NCI-H1048 (cell line): ENCODE data around the gene TMEM218.
"Not testable (repeated sequence)": the region's sequence is repeated elsewhere in the genome, so short reads cannot be mapped to it uniquely, and the experiment has no call there.

Source experiments
- DNase-seq: peaks from one replicate; lab custom pipeline; 2025; lab: John Stamatoyannopoulos, UW

TMEM218 gene

DNA sequence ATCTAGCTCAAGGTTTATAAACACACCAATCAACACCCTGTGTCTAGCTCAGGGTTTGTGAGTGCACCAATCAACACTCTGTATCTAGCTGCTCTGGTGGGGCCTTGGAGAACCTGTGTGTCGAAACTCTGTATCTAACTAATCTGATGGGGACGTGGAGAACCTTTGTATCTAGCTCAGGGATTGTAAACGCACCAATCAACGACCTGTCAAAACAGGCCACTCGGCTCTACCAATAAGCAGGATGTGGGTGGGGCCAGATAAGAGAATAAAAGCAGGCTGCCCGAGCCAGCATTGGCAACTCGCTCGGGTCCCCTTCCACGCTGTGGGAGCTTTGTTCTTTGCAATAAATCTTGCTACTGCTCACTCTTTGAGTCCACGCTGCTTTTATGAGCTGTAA lies 21.3 kb downstream of the TMEM218 start:
- not testable (repeated sequence) for DNase-seq

DNA sequence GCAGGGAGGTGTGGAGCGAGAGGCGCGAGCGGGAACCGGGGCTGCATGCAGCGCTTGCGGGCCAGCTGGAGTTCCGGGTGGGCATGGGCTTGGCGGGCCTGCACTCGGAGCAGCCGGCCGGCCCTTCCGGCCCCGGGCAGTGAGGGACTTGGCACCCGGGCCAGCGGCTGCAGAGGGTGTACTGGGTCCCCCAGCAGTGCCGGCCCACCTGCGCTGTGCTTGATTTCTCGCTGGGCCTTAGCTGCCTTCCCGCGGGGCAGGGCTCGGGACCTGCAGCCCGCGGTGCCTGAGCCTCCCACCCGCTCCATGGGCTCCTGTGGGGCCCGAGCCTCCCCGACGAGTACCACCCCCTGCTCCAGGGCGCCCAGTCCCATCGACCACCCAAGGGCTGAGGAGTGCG lies 21.9 kb downstream of the TMEM218 start:
- not testable (repeated sequence) for DNase-seq

DNA sequence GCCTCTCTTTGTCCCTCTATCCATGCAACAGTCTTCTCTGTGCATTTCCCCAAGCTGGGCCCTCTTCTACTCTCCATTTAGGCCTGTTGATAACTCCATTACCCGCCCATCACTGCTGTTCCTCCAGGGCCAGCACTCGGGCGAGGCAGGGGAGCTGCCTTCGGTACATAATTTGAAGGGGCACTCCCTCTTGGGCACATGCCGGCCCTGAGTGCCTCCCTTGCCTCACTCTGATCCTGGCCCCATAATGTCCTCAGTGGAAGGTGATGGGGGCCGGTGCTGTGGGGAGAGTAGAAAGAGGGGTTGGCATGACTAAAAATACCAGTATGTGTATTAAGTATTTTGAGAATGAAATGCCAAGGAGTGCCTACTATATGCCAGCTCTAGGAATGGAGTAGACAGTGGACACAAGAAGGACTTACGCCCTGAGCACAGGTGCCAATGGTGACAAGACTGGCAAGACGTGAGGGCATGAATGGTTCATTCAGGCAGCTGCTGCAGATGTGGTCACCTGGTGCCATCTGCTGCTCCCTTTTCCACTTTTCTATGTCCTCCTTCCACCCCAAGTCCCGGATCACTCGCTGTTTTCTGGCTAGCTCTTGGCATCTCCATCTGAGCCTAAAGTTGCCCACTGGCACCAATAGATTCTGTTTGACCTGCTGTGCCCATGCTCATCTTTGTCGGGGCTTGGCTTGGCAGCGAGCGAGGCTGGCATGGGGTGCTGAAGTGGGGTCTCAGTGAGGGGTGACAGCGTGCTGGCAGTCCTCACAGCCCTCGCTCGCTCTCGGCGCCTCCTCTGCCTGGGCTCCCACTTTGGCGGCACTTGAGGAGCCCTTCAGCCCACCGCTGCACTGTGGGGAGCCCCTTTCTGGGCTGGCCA lies 22.6 kb downstream of the TMEM218 start:
- DNase-seq = no peak

DNA sequence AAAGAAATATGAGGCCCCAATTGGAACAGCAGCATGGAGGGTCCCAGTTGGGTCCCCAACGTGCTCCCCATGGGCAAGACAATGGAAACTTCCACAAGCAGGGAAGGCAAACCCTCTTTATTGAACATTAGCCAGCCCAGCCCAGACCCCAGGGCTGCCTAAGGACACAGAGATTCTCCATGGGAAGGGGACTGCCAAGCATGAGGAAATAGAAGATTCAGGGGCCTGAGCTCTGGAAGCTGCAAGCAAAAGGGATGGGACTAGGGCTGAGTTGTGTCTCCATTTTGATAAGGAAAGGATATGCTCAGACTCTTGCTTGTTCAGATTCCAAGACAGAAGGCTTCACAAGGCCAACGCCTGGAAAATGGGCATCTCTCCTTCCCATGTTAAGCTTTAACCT lies 23.3 kb downstream of the TMEM218 start:
- no peak for DNase-seq

DNA sequence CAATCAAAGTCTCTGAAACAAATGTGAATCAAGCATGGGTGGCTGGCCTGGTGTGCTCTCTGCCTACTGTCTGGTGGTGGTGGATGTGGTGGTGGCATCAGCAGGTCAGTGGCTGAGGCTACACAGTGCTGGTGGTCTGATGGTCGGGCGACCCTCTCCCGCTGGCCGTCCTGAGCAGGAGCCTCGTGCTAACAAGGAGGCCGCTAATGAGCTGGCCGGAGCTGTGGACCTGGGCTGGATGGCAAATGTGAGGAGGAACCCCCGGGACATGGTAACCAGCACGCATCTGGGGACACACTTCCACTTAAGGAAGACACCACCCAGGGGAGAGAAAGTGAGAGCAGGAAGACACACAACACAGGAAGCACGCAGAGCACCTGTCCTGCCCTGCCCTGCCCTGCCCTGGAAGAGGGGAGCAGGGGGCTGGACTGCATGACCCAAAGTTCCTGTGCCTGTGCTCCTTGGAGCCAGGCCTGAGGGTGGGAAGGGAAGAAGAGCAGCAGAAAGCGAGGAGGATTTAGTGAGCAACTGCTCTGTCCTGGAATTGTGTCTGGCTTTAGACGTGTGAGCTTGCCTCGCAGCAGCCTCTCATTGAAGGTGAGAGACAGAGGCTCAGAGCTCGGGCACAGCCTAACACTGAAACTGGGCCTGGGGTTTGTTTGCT lies 24.7 kb downstream of the TMEM218 start:
- DNase-seq = no peak

DNA sequence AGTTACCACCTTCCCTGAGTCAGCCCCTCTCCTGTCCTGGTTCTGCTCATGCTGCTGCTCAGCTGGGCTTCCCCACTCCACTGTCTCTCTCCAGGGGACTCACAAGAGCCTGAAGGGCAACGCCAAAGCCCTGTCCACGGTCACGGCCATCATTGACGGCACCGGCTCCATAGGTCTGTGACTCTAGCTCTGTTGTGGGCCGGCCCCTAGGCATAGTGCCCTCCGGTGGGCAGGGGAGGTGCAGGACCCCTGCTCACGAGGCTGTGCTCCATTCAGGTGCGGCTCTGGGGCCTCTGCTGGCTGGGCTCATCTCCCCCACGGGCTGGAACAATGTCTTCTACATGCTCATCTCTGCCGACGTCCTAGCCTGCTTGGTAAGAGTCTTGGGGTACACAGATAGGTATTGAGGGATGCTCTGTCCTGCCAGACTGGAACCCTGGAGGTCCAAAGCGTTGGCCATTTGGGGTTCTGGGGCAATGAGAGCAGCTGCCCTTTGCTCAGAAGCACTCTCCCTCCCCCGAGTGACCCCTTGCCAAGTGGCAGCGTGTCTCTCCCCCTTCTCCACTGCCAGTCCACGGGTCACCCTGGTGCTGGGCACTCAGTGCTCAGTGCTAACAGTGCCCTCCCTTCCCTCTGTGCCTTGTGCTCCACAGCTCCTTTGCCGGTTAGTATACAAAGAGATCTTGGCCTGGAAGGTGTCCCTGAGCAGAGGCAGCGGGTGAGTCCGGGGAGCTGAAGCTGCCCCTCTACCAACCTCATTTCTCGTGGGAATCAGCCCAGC lies 25.9 kb downstream of the TMEM218 start:
- DNase-seq = no peak

DNA sequence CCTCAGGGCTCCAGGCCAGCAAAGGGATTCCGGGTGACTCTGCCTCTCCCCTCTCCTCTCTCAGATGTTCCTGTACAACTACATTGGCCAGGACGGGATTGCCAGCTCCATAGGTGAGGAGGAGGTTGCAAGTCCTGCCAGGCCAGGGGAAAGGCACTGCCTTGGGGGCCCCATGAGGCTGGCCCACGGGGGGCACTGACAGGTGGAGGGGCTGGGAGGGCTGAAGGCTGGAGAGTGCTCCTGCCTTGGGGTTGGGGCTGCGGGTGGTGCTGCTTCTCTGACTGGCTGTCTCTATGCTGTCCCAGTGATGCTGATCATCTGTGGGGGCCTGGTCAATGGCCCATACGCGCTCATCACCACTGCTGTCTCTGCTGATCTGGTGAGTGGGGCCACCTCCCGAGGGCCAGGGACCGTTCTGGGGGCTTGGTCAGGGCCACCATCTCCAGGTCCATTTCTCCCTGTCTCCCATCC lies 26.6 kb downstream of the TMEM218 start:
- no peak for DNase-seq

DNA sequence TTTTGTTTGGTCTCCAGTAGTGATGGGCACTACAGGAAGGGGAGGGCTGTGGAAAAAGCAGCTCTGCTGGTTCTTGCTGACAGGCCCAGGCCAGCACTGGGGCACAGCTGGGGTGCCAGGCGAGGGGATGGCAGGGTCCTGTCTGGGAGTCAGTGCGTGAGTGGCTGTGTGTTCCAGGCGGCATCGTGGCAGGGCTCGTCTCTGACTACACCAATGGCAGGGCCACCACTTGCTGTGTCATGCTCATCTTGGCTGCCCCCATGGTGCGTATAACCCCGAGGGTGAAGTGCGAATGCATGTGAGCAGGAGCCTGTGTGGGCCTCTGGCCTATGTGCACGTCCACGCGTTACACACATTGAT lies 27.4 kb downstream of the TMEM218 start:
- no peak for DNase-seq

DNA sequence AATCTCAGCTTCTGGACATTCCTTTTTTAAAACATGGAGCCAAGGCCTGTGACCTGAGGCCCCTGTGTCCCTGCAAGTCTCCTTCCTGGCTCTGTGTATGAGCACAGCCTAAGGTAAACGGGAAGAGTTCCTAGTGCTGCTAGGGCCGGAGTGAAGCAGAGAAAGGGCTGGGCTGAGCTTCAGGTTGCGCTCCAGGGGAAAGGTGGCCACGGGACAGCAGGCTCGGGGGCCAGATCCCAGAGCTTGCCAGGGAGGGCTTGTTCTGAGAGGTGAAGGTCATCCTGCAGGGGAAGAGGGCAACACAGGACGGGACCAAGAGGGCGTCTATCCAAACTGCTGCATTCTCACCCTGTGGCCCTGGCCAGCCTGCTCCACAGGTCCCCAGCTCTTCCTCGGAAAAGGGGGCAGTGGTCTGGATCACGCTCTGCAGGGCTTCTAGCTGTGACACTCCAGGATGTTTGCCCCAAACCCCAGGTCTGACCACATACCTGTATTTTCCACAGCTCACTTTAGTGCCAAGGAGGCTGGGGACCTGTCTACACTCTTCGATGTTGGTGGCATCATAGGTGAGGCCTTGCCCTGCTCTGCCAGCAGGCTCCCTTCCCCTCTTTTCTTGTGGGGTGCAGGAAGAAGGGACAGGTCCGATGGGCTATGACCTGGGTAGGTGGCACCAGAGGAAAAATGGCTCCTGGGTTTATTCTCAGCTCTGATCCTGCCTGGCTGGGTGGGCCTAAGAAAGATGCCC lies 27.9 kb downstream of the TMEM218 start:
- no peak for DNase-seq

DNA sequence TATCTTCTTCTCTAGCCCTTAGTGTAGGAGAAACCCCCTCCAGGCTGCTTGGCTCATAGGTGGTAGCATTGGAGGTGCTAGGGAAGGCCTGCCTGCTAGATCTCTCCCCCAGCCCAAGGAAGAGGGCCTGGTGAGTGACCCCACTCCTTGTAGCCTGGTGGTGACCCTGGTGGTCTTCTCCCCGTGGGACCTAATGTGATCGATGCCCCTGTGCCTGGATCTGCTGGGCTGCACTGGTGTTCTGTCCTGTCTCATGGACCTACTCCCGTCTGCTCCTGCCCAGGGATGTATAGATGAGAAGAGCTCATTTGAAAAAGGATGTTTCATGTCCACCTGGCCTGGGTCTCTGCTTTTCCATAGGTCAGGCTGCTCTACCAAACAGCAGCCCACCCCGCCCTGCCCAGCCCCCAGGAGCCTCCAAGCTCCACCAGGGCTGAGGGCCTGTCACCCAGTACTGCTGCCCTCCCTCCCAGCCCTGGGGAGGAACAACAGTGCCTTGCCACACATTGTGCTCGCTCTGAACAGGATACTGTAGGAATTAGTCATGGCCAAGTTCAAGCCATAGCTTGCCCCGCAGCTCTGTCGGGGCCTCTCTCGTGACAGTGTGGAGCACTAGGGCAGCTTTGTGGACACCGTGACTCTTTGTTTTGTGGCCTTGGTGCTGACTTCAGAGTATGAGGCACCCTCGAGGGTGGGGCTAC lies 28.7 kb downstream of the TMEM218 start:
- DNase-seq = no peak

DNA sequence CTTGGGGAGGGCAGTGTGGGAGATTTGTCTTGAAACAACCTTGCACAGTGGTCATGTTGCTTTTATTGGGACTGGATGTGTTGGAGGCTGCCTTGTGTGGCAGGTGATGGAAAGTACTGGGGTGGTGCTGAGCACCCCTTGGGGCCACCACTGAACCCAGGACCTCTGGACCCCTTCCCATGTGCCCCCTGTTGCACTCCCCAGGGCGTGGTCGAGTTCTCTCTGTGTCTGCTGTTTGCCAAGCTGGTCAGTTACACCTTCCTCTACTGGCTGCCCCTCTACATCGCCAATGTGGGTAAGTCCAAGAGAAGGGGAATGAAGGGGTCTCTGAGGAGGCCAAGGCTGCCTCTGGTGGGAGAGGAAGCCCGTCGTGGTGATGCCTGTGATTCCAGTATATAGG lies 29.4 kb downstream of the TMEM218 start:
- no peak for DNase-seq

DNA sequence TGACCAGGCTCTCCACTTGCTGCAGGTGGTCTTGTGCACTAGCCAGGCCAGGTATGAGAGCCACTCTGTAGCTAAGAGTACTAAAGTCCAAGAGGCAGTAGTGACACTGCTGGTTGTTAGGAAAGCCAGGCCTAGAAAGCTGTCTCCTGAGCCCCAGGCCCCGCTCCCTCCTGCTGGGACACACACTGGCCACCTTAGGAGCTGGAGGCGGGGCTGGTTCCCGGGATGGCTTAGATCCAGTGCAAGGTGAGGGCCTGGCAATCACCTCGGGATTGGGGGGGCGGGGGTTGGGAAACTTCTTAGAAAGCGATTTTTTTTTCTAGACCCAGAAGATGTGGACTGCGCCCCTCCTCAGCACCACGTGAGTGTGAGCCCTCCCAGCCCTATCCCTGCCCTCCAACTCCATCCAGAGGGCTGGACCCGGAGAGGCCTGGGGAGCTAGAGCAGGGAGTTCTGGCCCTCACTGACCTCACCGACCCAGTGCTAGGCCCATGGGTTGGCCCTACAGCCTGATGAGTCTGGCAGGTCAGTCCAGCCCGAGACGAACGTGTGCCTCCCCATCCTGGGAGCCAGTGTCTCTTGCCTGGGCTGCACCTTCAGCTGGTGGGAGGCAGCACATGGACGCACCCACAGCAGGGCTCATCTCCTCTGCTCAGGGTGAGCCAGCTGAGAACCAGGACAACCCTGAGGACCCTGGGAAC lies 30.2 kb downstream of the TMEM218 start:
- DNase-seq = no peak

DNA sequence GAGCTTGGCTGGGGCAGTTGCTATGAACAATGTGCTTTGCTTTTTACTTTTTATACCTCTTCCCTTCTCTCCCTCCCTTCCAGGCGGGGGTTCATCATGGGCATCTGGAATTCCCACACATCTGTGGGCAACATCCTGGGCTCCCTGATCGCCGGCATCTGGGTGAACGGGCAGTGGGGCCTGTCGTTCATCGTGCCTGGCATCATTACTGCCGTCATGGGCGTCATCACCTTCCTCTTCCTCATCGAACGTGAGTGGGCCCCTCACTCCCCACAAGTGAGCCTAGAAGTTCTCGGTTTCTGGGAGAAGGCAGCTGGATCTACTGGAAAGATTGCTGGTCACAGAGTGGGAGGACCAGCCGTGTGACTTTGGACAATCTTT lies 30.9 kb downstream of the TMEM218 start:
- DNase-seq = no peak

DNA sequence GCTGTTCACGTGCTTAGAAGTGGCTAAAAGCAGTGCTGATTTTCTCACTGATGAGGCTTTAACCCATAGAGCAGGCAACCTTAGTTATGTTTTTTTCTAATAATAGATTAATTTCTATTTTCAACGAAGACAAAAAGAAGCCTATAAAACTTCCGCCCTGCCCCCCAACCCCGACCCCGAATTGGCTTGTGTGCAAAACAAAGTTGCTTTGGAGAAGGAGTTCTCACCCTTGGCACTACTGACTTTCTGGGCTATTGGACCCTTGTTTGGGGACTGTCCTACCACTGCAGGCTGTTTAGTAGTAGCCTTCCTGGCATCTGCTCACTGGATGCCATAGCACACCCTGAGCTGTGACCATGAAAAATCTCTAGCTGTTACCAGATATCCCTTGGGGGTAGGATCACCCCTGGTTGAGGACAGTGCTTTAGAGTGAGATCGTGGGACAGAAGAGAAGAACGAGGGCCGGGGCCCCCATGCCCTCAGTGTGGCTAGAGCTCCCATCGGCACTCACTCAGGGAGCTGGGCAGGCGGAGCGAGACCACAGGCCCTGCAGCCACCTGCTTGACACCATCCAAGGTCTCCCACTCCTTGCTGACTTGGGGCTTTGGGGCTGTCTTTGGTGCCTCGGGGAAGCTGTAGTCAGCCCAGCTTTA lies 31.4 kb downstream of the TMEM218 start:
- DNase-seq = no peak

DNA sequence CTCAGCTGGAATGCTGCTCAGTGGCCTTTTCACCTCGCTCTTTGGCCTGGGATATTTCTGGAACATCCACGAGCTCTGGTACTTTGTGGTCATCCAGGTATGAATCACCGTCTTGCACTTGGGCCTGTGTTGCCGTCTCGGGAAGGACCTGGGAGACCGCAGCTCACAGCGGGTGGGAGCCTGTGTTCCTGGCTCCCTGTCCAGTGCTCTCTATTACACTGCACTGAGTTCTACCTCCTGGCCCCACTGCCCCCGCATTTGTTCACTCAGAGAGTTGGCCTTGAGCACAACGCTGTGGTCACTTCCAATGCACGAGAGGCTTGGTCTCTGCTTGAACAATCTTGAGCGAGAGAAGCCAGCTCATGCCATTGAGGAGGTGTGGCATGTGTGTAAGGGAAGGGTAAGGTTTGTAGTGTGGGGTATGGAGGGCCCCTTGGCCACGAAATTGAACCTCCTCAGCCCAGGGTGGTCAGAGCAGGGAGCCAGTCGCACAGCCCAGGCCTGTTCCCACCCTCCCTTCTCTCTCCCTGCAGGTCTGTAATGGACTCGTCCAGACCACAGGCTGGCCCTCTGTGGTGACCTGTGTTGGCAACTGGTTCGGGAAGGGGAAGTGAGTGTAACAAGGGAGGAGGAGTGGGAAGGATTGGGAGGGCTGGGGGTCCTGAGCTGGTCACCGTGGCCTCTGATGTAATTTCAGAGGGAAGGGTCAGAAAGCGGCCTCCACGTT lies 32.1 kb downstream of the TMEM218 start:
- DNase-seq = no peak

DNA sequence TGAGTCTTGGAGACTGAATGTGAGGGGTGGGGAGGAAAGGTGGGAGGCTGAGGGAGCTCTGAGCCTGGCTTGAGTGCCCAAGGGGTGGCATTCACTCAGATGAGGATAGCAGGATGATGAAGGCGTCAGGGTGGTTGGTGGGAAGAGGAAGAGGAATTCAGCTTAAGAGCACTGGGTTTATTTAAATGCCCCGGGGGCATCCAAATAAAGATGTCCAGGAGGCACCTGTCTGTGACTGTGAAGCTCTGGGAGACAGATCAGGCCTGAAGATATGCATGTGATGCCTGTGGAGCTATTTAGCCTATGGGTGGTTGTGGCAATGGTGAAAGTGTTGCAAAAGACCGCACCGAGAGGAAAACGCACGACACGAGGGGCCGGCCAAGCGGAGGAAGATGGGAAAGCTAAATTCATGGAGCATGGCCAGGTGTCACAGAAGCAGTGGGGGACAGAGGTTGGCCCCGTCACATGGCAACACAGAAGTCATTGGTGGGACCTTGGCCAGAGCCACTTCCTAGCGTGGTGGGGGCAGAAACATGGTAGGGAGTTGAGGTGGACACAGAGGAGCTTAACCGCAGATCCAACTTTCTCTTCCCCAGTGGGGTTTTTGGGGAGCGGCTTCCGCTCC lies 32.8 kb downstream of the TMEM218 start:
- no peak for DNase-seq

DNA sequence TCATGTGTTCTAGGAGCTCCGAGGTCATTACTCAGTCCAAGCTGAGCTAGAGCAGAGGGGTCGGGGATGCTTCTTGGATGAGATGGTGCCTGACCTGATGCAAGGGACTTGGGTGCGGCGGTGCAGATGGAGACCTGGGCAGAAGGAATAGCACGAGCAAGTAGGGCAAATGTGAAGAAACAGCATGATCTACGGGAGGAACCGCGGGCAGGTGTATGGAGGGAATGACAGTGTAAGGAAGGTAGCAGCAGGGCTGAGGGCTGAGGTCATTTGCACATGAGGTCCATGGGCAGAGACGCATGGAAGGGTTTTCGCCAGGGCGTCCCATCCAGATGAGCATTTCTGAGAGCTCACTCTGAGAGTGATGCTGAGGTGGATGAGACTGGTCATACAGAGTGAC lies 33.4 kb downstream of the TMEM218 start:
- DNase-seq = no peak

DNA sequence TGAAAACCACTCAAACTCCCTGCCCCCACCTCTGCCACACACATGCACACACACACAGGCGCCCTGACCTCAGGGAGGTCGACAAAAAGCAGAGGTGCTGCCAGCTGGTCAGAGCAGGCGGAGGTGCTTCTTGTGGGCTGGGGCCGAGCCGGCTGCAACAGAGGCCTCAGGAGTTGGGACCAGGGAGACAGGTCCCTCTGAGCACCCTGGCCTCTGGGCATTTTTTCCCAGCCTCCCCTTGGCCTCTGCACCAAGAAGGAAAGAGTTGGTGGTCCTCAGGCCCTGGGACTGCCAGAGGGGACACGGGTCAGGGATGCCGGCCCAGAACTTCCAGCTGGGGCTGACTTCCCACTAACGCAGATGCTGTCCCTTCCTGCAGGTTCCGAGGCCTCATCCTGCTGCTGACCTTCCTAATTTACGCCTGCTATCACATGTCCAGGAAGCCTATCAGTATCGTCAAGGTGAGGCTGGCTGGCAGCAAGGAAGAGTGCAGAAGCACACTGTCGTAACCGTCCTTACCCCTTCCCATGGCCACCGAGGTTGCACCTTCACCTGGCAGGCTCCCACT lies 35.0 kb downstream of the TMEM218 start:
- no peak for DNase-seq

DNA sequence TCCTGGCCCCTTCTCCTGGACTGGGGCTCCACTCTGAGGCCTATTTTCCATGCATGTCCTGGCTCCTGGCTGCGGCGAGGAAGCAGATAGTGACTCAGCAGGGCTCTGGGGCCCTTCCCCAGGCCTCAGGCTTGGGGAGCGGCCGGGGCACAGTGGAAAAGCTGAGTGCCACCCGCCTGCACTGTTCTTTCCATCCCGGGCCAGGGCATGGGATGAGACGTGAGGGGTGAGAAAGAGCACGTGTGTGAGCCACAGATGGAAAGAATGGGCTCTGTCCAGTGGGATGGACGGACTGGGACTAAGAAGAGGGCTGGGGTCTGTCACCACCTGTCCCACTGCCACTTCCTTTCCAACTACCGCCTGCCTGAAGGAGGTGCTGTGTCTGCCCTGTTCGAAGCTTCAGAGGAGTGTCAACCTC lies 35.5 kb downstream of the TMEM218 start:
- no peak for DNase-seq
